ENCODE data around the gene PRSS12. TPM values are rescaled to one million over a fixed set of nuclear protein-coding genes. Genes with fewer than 3 reads are reported as not detected.
"Not testable (repeated sequence)": the region's sequence is repeated elsewhere in the genome, so short reads cannot be mapped to it uniquely, and the experiment has no call there.

PRSS12 gene
- polyA plus RNA-seq, 1 experiment: 108 TPM

DNA sequence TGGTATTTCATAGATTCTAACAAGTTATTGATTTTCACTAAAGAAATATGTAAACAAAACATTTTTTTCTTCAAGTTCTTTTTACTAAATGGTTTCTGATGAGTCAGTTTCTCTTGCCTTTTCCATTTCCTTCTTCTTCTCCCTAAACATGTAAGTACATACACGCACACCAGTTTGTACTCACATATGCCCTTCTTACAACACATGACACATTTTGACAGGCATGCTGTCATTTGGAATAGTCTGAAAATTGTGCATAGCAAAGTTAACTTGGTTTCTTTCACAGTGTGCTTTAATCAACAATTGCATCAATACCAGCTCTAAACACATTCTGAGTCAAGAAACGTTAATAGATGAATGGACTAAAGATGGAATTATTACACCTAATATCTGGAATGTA is 35.1 kb downstream of the PRSS12 start:
- DNase-seq (ENCODE audit: low read depth): no peak
- TF ChIP-seq, protein P1, sequence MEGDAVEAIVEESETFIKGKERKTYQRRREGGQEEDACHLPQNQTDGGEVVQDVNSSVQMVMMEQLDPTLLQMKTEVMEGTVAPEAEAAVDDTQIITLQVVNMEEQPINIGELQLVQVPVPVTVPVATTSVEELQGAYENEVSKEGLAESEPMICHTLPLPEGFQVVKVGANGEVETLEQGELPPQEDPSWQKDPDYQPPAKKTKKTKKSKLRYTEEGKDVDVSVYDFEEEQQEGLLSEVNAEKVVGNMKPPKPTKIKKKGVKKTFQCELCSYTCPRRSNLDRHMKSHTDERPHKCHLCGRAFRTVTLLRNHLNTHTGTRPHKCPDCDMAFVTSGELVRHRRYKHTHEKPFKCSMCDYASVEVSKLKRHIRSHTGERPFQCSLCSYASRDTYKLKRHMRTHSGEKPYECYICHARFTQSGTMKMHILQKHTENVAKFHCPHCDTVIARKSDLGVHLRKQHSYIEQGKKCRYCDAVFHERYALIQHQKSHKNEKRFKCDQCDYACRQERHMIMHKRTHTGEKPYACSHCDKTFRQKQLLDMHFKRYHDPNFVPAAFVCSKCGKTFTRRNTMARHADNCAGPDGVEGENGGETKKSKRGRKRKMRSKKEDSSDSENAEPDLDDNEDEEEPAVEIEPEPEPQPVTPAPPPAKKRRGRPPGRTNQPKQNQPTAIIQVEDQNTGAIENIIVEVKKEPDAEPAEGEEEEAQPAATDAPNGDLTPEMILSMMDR (IDR thresholded peaks at IDR 0.05; ENCODE audit: insufficient read depth, low read depth, low read length): no peak
- POLR2A ChIA-PET: no interaction called here
- H3K27me3 ChIP-seq (ENCODE audit: control insufficient read depth, insufficient read depth, low read length): no peaks in the 10 kb centered on the region
- CTCF ChIA-PET: no interaction called here
- no peak overlapping the region for H3K4me3 ChIP-seq (ENCODE audit: low read depth, low read length)
- H3K36me3 ChIP-seq (ENCODE audit: control insufficient read depth, insufficient read depth, low read length): peaks cover 4% of the 10 kb centered on the region

GRCh38 chr4:118314221-118314620 is 38.6 kb downstream of the PRSS12 start:
- CTCF ChIA-PET: no interaction called here
- Histone ChIP-seq H3K4me3 (ENCODE audit: low read depth, low read length) (no peak overlapping the region), H3K36me3 (ENCODE audit: control insufficient read depth, insufficient read depth, low read length) (peaks cover 4% of the 10 kb centered on the region), H3K27me3 (ENCODE audit: control insufficient read depth, insufficient read depth, low read length) (no peaks in the 10 kb centered on the region)
- POLR2A ChIA-PET: no interaction called here
- DNase-seq (ENCODE audit: low read depth): no peak
- TF ChIP-seq, protein P1 (IDR thresholded peaks at IDR 0.05; ENCODE audit: insufficient read depth, low read depth, low read length): no peak

DNA sequence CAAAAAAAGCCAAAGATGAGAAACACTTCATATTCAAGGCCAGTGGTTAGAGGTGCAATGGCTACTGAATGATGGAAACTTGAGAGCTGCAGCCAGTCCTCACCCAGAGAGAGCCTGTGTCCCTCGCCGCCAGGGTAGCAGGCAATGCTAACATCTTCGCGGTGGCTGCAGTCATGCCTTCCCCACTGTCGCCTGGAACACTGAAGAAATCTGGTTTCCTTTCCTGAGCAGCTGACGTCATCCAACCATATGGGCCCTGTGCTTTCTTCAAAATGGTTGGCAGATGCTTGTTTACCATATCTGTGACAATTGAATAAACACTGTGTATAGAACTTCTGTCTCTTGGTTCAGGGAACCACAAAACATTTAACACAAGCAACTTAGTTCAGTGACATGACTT is 39.7 kb downstream of the PRSS12 start:
- no peak overlapping the region for H3K4me3 ChIP-seq (ENCODE audit: low read depth, low read length)
- peaks cover 3% of the 10 kb centered on the region; the same call in 1 of the 2 replicates for H3K36me3 ChIP-seq (ENCODE audit: control insufficient read depth, insufficient read depth, low read length)
- DNase-seq (ENCODE audit: low read depth): no peak
- TF ChIP-seq, protein P1 (IDR thresholded peaks at IDR 0.05; ENCODE audit: insufficient read depth, low read depth, low read length): no peak
- ChIA-PET POLR2A (interaction anchor here (0.6 kb wide), 1 partner anchor 8 kb away, joined by 3 read pairs; no protein-coding TSS in a partner anchor), CTCF (interaction anchor here (0.8 kb wide), 1 partner anchor 38 kb away, joined by 3 read pairs; no protein-coding TSS in a partner anchor)
- H3K27me3 ChIP-seq (ENCODE audit: control insufficient read depth, insufficient read depth, low read length): no peaks in the 10 kb centered on the region

DNA sequence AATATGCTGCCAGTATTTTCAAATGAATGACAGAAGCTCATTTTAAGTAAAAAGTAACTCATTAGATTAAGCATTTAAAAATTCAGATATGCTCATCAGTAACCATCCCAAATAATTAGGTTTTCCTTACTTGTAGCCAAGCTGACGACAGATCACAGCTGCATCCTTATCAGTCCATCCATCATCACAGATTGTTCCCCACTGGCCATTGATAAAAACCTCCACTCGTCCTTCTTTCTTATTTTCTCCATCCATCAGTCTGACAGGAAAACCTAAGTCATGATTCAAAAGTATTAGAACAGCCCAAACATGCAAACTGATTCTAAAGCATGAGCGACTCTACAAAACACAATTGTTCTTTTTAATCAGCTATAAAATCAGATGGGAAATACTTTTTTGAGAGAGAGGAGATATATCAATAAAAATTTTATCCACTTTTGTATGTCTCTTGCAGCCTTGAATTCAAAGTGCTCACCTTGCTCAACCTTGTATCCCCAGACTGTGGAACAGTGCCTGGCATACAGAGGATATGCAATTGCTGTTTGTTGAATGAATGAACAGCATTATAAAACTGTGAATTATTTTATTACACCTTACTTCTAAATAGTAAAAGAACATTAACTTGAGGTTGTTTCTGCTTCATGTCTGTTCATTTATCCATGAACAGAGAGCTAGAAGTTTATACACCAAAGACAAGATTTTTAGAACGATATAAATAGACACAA is 44.3 kb downstream of the PRSS12 start:
- CTCF ChIA-PET: interaction anchor here (0.6 to 1.2 kb wide), 4 partner anchors 10 to 604 kb away, joined by 3 to 6 read pairs (median 3); partner anchors contain the start of gene METTL14
- TF ChIP-seq, protein P1 (IDR thresholded peaks at IDR 0.05; ENCODE audit: insufficient read depth, low read depth, low read length): no peak
- H3K27me3 ChIP-seq (ENCODE audit: control insufficient read depth, insufficient read depth, low read length): no peaks in the 10 kb centered on the region
- POLR2A ChIA-PET: interaction anchor here (0.7 kb wide), 1 partner anchor 16 kb away, joined by 4 read pairs; no protein-coding TSS in a partner anchor
- no peak overlapping the region for H3K4me3 ChIP-seq (ENCODE audit: low read depth, low read length)
- H3K36me3 ChIP-seq (ENCODE audit: control insufficient read depth, insufficient read depth, low read length): peaks cover 3% of the 10 kb centered on the region; the same call in 1 of the 2 replicates
- no peak for DNase-seq (ENCODE audit: low read depth)

DNA sequence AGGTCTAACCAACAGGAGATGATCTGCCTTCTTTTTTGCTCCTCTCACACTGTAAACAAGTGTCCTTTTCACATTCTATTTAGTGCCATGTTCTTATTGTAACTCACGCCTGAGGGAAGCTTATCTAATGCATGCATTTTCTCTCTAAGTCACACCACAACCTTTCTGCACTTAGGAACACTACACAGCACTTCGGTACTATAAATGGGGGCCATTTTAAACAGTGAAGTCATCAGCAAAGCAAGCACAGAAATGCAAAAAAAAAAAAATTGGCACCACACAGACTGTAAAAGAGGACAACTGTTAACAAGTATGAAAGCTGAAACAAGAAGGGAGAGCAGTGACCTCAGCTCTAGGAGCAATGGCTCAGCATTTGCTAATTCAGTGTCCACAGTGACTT is 45.2 kb downstream of the PRSS12 start:
- CTCF ChIA-PET: interaction anchor here (0.6 to 1.2 kb wide), 4 partner anchors 9 to 605 kb away, joined by 3 to 6 read pairs (median 3); partner anchors contain the start of gene METTL14
- peaks cover 1% of the 10 kb centered on the region; the same call in 1 of the 2 replicates for H3K36me3 ChIP-seq (ENCODE audit: control insufficient read depth, insufficient read depth, low read length)
- no peaks in the 10 kb centered on the region for H3K27me3 ChIP-seq (ENCODE audit: control insufficient read depth, insufficient read depth, low read length)
- TF ChIP-seq, protein P1 (IDR thresholded peaks at IDR 0.05; ENCODE audit: insufficient read depth, low read depth, low read length): no peak
- no peak overlapping the region for H3K4me3 ChIP-seq (ENCODE audit: low read depth, low read length)
- DNase-seq (ENCODE audit: low read depth): no peak
- POLR2A ChIA-PET: interaction anchor here (0.7 kb wide), 1 partner anchor 17 kb away, joined by 4 read pairs; no protein-coding TSS in a partner anchor

DNA sequence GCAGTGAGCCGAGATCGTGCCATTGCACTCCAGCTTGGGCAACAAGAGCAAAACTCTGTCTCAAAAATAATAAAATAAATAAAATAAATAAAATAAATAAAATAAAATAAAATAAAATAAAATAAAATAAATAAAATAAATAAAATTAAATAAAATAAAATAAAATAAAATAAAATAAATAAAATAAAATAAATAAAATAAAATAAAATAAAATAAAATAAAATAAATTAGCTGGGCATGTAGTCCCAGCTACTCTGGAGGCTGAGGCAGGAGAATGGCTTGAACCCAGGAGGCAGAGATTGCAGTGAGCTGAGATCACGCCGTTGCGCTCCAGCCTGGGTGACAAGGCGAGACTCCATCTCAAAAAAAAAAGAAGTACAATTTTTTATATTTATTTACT is 53.2 kb downstream of the PRSS12 start:
- POLR2A ChIA-PET: not testable (repeated sequence)

More for the DNA sequence above, 53.2 kb downstream of the PRSS12 start:
- H3K4me3 ChIP-seq (ENCODE audit: low read depth, low read length); H3K27me3 ChIP-seq (ENCODE audit: control insufficient read depth, insufficient read depth, low read length); DNase-seq (ENCODE audit: low read depth); H3K36me3 ChIP-seq (ENCODE audit: control insufficient read depth, insufficient read depth, low read length): not testable (repeated sequence)
- CTCF ChIA-PET: interaction anchor here (1.3 kb wide), 1 partner anchor 52 kb away, joined by 3 read pairs; no protein-coding TSS in a partner anchor
